Measurements from ENCODE around the gene DDIAS.
"Not testable (repeated sequence)": the region's sequence is repeated elsewhere in the genome, so short reads cannot be mapped to it uniquely, and the experiment has no call there.

- TF ChIP-seq CTCF (conservative IDR thresholded peaks at IDR 0.05; ENCODE audit: low read length); EZH2phosphoT487 (IDR thresholded peaks at IDR 0.05; ENCODE audit: borderline replicate concordance): not testable (repeated sequence)
Measured at GRCh38 chr11:82962021-82962420, 60.5 kb downstream of the DDIAS start.
